VCaP (cell line): ENCODE results near the gene BICC1.

Experiments
- H3K27ac ChIP-seq: fragments of 450-650 bp; 2 replicates; pipeline ENCODE4 v1.5.1; 2017
- CTCF ChIP-seq: fragments of 450-650 bp; conservative IDR thresholded peaks from 2 replicates; pipeline ENCODE4 v1.5.1; 2017; ENCODE audit warnings: mild to moderate bottlenecking, moderate library complexity

Gene BICC1

GRCh38 chr10:58867683-58868082 lies 355.0 kb downstream of the BICC1 start:
- H3K27ac ChIP-seq = no peak overlapping the region
- no peak for TF ChIP-seq CTCF

GRCh38 chr10:58868736-58869435 lies 356.2 kb downstream of the BICC1 start:
- no peak for TF ChIP-seq CTCF
- no peak overlapping the region for H3K27ac ChIP-seq

GRCh38 chr10:58870070-58870469 lies 357.4 kb downstream of the BICC1 start:
- no peak overlapping the region for H3K27ac ChIP-seq
- no peak for TF ChIP-seq CTCF

GRCh38 chr10:58873161-58873560 lies 360.5 kb downstream of the BICC1 start:
- no peak overlapping the region for H3K27ac ChIP-seq
- no peak for TF ChIP-seq CTCF
